Fibroblast of gingiva (primary cell): ENCODE results near the gene PCDHGA5.
"Not testable (repeated sequence)": the region's sequence is repeated elsewhere in the genome, so short reads cannot be mapped to it uniquely, and the experiment has no call there.

Source experiments
- DNase-seq: peaks from one replicate; pipeline ENCODE4 v3.0.0-alpha.2; 2011; ENCODE audit warnings: low read depth

Gene PCDHGA5

DNA sequence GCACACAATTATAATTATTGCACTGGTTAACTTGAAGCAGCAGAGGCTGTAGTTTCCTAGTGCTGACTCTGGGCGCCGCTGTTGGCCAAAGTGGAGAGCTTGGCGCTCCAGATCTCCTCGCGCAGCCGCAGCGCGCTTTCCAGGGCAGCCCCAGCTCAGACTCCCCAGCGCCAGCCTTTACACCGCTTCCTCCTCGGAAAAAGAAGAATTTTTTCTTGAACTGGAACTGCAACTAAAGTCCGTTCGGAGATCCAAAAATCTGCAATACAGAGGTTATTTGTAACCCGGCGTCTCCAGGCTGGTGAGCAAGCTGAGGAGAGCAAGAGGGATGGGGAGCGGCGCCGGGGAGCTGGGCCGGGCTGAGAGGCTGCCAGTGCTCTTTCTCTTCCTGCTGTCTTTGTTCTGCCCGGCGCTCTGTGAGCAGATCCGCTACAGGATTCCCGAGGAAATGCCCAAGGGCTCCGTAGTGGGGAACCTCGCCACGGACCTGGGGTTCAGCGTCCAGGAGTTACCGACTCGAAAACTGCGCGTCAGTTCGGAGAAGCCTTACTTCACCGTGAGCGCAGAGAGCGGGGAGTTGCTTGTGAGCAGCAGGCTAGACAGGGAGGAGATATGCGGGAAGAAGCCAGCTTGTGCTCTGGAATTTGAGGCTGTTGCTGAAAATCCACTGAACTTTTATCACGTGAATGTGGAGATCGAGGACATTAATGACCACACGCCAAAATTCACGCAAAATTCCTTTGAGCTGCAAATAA, 23.8 kb downstream of the PCDHGA5 start, which contains the start of gene PCDHGB4:
Gene PCDHGB4, plus strand, starts transcription at position 142 of the 755 bp plus-strand sequence. Its CDS starts 187 bp downstream, at position 329.
- peak; percentile 13 for DNase-seq

DNA sequence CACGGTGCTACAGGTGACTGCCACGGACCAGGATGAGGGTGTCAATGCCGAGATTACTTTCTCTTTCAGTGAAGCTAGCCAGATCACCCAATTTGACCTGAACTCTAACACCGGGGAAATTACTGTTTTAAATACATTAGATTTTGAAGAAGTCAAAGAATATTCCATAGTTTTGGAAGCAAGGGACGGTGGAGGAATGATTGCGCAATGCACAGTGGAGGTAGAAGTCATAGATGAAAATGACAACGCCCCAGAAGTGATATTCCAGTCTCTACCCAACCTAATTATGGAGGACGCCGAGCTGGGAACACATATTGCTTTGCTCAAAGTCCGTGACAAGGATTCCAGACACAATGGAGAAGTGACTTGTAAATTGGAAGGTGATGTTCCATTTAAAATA, 24.7 kb downstream of the PCDHGA5 start:
- DNase-seq = no peak

DNA sequence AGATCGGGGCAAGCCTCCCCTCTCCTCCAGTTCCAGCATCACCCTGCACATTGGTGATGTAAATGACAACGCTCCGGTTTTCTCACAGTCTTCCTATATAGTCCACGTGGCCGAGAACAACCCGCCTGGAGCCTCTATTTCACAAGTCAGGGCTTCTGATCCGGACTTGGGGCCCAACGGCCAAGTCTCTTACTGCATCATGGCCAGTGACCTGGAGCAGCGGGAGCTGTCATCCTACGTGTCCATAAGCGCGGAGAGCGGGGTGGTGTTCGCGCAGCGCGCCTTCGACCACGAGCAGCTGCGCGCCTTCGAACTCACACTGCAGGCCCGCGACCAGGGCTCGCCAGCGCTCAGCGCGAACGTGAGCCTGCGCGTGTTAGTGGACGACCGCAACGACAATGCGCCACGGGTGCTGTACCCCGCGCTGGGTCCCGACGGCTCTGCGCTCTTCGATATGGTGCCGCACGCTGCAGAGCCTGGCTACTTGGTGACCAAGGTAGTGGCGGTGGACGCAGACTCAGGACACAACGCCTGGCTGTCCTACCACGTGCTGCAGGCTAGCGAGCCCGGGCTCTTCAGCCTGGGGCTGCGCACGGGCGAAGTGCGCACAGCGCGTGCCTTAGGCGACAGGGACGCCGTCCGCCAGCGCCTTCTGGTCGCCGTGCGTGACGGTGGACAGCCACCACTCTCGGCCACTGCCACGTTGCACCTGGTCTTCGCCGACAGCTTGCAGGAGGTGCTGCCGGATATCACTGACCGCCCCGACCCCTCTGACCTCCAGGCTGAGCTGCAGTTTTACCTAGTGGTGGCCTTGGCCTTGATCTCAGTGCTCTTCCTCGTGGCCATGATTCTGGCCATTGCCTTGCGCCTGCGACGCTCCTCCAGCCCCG, 25.4 kb downstream of the PCDHGA5 start:
- no peak for DNase-seq

DNA sequence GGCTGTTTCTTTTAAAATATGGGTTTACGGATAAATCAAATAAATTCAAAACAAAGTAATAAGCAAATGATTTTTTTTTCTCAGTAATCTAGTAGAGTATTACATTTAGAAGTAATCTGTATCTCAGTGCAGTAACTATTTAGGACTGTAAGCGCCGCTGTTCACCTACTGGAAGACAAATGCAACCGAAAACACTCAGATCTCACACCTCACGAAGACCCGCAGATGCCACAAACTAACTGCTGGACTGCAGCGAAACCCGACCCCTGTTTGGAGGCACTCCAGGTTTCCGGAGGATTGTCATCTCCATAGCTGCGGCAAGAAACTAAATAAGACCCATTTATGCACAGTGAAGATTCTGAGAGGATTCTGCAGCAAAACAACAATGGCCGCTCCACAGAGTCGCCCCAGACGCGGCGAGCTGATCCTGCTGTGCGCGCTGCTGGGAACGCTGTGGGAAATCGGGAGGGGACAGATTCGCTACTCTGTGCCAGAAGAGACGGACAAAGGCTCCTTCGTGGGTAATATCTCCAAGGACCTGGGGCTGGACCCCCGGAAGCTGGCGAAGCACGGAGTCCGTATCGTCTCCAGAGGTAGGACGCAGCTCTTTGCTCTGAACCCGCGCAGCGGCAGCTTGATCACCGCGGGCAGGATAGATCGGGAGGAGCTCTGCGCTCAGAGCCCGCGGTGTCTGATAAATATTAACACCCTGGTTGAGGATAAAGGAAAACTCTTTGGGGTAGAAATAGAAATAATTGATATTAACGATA, 28.7 kb downstream of the PCDHGA5 start, which contains the start of gene PCDHGA8:
Gene PCDHGA8, plus strand, starts transcription at position 205 of the 770 bp plus-strand sequence. Its CDS starts 181 bp downstream, at position 386.
- no peak for DNase-seq

DNA sequence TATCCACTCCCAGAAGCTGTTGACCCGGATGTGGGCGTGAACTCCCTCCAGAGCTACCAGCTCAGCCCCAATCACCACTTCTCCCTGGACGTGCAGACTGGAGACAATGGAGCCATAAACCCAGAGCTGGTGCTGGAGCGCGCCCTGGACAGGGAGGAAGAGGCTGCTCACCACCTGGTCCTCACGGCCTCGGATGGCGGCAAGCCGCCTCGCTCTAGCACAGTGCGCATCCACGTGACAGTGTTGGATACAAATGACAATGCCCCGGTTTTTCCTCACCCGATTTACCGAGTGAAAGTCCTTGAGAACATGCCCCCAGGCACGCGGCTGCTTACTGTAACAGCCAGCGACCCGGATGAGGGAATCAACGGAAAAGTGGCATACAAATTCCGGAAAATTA, 29.3 kb downstream of the PCDHGA5 start:
- no peak for DNase-seq

DNA sequence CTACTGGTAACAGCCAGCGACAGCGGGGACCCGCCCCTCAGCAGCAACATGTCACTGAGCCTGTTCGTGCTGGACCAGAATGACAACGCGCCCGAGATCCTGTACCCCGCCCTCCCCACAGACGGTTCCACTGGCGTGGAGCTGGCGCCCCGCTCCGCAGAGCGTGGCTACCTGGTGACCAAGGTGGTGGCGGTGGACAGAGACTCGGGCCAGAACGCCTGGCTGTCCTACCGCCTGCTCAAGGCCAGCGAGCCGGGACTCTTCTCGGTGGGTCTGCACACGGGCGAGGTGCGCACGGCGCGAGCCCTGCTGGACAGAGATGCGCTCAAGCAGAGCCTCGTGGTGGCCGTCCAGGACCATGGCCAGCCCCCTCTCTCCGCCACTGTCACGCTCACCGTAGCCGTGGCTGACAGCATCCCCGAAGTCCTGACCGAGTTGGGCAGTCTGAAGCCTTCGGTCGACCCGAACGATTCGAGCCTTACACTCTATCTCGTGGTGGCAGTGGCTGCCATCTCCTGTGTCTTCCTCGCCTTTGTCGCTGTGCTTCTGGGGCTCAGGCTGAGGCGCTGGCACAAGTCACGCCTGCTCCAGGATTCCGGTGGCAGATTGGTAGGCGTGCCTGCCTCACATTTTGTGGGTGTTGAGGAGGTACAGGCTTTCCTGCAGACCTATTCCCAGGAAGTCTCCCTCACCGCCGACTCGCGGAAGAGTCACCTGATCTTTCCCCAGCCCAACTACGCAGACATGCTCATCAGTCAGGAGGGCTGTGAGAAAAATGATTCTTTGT, 30.6 kb downstream of the PCDHGA5 start:
- DNase-seq = not testable (repeated sequence)

DNA sequence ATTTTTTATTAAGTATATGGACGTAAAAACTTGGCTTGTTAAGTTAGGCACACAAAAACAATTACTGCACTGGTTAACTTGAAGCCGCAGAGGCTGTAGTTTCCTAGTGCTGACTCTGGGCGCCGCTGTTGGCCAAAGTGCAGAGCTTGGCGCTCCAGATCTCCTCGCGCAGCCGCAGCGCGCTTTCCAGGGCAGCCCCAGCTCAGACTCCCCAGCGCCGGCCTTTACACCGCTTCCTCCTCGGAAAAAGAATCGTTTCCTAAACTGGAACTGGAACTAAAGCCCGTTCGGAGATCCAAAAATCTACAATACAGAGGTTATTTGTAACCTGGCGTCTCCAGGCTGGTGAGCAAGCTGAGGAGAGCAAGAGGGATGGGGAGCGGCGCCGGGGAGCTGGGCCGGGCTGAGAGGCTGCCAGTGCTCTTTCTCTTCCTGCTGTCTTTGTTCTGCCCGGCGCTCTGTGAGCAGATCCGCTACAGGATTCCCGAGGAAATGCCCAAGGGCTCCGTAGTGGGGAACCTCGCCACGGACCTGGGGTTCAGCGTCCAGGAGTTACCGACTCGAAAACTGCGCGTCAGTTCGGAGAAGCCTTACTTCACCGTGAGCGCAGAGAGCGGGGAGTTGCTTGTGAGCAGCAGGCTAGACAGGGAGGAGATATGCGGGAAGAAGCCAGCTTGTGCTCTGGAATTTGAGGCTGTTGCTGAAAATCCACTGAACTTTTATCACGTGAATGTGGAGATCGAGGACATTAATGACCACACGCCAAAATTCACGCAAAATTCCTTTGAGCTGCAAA, 34.0 kb downstream of the PCDHGA5 start, which contains the start of gene PCDHGB5:
Gene PCDHGB5, plus strand, starts transcription at position 192 of the 796 bp plus-strand sequence. Its CDS starts 181 bp downstream, at position 373.
- DNase-seq = peak; percentile 53

DNA sequence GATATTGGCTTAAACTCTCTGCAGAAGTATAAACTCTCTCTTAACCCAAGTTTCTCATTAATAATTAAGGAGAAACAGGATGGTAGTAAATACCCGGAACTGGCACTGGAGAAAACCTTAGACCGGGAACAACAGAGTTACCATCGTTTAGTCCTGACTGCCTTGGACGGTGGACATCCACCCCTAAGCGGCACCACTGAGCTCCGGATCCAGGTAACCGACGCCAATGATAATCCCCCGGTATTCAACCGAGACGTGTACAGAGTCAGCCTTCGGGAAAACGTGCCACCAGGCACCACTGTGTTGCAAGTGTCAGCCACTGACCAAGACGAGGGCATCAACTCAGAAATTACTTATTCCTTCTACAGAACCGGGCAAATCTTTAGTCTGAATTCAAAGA, 34.6 kb downstream of the PCDHGA5 start:
- no peak for DNase-seq

DNA sequence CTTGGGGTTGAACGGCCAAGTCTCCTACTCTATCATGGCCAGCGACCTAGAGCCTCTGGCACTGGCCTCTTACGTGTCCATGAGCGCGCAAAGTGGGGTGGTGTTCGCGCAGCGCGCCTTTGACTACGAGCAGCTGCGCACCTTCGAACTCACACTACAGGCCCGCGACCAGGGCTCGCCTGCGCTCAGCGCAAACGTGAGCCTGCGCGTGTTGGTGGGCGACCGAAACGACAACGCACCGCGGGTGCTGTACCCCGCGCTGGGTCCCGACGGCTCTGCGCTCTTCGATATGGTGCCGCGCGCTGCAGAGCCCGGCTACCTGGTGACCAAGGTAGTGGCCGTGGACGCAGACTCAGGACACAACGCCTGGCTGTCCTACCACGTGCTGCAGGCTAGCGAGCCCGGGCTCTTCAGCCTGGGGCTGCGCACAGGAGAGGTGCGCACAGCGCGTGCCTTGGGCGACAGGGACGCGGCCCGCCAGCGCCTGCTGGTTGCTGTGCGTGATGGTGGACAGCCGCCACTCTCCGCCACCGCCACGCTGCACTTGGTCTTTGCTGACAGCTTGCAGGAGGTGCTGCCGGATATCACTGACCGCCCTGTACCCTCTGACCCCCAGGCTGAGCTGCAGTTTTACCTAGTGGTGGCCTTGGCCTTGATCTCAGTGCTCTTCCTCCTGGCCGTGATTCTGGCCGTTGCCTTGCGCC, 35.7 kb downstream of the PCDHGA5 start:
- no peak for DNase-seq

DNA sequence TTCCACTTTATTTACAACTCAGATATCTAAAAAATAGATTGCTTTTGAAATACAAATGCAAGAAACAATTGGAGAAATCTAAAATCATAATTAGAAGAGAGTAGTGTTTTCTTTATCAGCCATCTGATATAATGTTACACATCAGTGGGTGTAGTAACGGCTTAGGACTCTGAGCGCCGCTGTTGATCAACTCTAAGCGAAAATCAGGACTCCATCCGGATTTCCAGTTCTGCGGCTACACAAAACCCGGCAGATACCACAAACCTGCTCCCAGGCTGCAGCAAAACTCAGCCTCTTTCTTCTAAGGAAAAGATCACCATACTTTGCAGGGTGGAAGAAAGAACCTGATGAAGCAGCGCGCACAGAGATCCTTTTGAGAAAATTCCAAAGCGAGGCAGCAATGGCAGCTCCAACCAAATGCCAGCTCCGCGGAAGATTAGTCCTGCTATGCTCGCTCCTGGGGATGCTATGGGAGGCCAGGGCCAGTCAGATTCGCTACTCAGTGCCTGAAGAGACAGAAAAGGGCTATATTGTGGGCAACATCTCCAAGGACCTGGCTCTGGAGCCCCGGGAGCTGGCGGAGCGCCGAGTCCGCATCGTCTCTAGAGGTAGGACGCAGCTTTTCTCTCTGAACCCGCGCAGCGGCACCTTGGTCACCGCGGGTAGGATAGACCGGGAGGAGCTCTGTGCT, 38.7 kb downstream of the PCDHGA5 start, which contains the start of gene PCDHGA9:
Gene PCDHGA9, plus strand, starts transcription at position 226 of the 691 bp plus-strand sequence. Its CDS starts 175 bp downstream, at position 401.
- no peak for DNase-seq

DNA sequence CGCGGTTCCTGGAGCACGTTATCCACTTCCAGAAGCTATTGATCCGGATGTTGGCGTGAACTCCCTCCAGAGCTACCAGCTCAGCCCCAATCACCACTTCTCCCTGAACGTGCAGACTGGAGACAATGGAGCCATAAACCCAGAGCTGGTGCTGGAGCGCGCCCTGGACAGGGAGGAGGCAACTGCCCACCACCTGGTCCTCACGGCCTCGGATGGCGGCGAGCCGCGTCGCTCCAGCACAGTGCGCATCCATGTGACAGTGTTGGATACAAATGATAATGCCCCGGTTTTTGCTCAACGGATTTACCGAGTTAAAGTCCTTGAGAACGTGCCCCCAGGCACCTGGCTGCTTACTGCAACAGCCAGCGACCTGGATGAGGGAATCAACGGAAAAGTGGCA, 39.4 kb downstream of the PCDHGA5 start:
- no peak for DNase-seq

DNA sequence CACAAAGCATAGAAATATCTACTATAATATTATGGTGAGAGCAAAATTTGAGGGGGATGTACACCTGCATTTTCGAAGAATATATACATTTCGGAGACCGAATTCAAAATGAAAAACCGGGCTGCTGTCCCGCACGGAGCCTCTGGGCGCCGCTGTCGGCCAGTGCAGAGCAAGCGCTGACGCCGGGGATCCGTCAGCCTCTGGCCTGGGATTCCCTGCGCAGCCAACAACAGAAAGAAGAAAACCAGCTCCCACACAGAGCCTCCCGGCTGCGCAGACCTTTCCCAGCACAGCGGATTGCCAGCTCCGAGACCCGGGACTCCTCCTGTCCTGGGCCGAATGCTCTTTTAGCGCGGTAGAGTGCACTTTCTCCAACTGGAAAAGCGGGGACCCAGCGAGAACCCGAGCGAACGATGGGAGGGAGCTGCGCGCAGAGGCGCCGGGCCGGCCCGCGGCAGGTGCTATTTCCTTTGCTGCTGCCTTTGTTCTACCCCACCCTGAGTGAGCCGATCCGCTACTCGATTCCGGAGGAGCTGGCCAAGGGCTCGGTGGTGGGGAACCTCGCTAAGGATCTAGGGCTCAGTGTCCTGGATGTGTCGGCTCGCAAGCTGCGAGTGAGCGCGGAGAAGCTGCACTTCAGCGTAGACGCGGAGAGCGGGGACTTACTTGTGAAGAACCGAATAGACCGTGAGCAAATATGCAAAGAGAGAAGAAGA, 44.0 kb downstream of the PCDHGA5 start, which contains the start of gene PCDHGB6:
Gene PCDHGB6, plus strand, starts transcription at position 232 of the 716 bp plus-strand sequence. Its CDS starts 182 bp downstream, at position 414.
- DNase-seq = peak; percentile 26

DNA sequence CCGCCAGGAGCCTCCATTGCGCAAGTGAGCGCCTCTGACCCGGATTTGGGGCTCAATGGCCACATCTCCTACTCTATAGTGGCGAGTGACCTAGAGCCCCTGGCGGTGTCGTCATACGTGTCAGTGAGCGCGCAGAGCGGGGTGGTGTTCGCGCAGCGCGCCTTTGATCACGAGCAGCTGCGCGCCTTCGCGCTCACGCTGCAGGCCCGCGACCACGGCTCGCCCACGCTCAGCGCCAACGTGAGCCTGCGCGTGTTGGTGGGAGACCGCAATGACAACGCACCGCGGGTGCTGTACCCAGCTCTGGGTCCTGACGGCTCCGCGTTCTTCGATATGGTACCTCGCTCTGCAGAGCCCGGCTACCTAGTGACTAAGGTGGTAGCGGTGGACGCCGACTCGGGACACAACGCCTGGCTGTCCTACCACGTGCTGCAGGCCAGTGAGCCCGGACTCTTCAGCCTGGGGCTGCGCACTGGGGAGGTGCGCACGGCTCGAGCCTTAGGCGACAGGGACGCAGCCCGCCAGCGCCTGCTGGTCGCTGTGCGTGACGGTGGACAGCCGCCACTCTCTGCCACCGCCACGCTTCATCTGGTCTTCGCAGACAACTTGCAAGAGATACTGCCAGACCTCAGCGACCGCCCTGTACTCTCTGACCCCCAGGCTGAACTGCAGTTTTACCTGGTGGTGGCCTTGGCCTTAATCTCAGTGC, 45.8 kb downstream of the PCDHGA5 start:
- no peak for DNase-seq

DNA sequence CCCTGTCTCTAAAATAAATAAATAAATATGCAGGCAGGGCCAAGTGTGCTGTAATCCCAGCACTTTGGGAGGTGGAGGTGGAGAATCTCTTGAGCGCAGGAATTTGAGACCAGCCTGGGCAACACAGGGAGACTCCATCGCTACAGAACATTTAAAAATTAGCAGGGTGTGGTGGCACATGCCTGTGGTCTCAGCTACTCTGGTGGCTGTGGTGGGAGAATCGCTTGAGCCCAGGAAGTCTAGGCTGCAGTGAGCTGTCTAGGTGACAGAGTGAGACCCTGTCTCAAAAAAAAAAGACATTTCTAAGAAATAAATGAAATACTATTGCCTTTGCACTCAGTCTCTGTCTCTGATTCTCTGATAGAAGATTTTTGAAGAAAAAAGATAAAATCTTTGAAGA, 47.6 kb downstream of the PCDHGA5 start:
- DNase-seq = no peak

DNA sequence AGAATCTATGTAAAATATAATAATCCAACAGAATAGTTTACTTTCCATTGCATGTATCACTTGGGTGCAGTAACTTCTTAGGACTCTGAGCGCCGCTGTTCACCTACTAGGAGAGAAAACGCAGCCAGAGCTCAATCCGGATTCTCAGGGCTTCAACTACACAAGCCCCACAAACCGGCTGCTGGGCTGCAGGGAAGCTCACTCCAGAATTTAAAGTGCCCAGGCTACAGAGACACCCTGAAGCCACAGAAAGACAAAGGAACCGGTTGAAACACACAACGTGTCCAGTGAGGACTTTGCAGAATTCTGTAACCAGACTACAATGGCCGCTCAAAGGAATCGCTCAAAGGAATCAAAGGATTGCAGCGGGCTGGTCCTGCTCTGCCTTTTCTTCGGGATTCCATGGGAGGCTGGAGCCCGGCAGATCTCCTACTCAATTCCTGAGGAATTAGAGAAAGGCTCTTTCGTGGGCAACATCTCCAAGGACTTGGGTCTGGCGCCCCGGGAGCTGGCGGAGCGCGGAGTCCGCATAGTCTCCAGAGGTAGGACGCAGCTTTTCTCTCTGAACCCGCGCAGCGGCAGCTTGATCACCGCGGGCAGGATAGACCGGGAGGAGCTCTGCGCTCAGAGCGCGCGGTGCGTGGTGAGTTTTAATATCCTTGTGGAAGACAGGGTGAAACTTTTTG, 49.0 kb downstream of the PCDHGA5 start, which contains the start of gene PCDHGA10:
Gene PCDHGA10, plus strand, starts transcription at position 134 of the 686 bp plus-strand sequence. Its CDS starts 189 bp downstream, at position 323.
- peak; percentile 67 for DNase-seq

DNA sequence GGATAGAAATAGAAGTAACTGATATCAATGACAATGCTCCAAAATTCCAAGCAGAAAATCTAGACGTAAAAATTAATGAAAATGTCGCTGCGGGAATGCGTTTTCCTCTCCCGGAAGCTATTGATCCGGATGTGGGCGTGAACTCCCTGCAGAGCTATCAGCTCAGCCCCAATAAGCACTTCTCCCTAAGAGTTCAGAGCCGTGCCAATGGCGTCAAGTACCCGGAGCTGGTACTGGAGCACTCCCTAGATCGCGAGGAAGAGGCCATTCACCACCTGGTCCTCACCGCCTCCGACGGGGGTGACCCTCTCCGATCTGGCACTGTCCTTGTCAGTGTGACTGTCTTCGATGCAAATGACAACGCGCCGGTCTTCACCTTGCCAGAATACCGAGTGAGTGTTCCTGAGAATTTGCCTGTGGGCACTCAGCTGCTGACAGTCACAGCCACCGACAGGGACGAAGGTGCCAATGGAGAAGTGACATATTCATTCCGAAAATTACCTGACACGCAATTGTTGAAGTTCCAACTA, 49.6 kb downstream of the PCDHGA5 start:
- DNase-seq = no peak
